GM23338 (cell line): ENCODE measurements around the gene GTF3C2. TPM values are rescaled to one million over a fixed set of nuclear protein-coding genes. Genes with fewer than 3 reads are reported as not detected.

Experiments
- ATAC-seq: fragments of 200-7000 bp; cut with Tn5 transposase; 3 replicates; pipeline ENCODE4 v1.9.1; 2020
- DNase-seq: peaks from one replicate; pipeline ENCODE4 v3.0.0-alpha.2; 2015; ENCODE audit warnings: low spot score
- H2AFZ ChIP-seq: fragments of 200-600 bp; sonication (generic); 2 replicates; pipeline ENCODE4 v1.8.0; 2016; ENCODE audit warnings: antibody characterized with exemption, mild to moderate bottlenecking, moderate library complexity
- H3F3A ChIP-seq: fragments of 200-600 bp; sonication (generic); replicated peaks from 2 replicates; pipeline ENCODE4 v1.8.0; 2017; ENCODE audit warnings: antibody characterized with exemption, mixed run types, low read depth
- H3K27ac ChIP-seq: fragments of 200-600 bp; sonication (generic); 2 replicates; pipeline ENCODE4 v1.6.1; 2016; ENCODE audit warnings: low read depth
- H3K27me3 ChIP-seq: fragments of 200-600 bp; sonication (generic); 2 replicates; pipeline ENCODE4 v1.8.0; 2016; ENCODE audit warnings: mild to moderate bottlenecking, mixed run types, moderate library complexity; ENCODE audit not compliant: insufficient read depth
- H3K36me3 ChIP-seq: fragments of 200-600 bp; sonication (generic); 2 replicates; pipeline ENCODE4 v1.8.0; 2016; ENCODE audit warnings: mild to moderate bottlenecking; ENCODE audit not compliant: insufficient read depth
- H3K4me1 ChIP-seq: fragments of 200-600 bp; sonication (generic); 2 replicates; pipeline ENCODE4 v1.8.0; 2016; ENCODE audit warnings: mild to moderate bottlenecking, moderate library complexity; ENCODE audit not compliant: insufficient read depth
- H3K4me2 ChIP-seq: fragments of 200-600 bp; sonication (generic); 2 replicates; pipeline ENCODE4 v1.7.1; 2017; ENCODE audit warnings: mixed run types
- H3K4me3 ChIP-seq: fragments of 200-600 bp; sonication (generic); 2 replicates; pipeline ENCODE4 v1.6.1; 2016; ENCODE audit warnings: mixed run types
- H3K79me2 ChIP-seq: fragments of 200-600 bp; sonication (generic); replicated peaks from 2 replicates; pipeline ENCODE4 v1.8.0; 2017; ENCODE audit warnings: mild to moderate bottlenecking; ENCODE audit not compliant: insufficient read depth
- H3K9me2 ChIP-seq: fragments of 200-600 bp; sonication (generic); 2 replicates; pipeline ENCODE4 v1.8.0; 2017; ENCODE audit not compliant: insufficient read depth
- H4K20me1 ChIP-seq: fragments of 200-600 bp; sonication (generic); replicated peaks from 2 replicates; pipeline ENCODE4 v1.8.0; 2017; ENCODE audit warnings: mild to moderate bottlenecking; ENCODE audit not compliant: insufficient read depth
- H3K27ac Mint-ChIP-seq: 2 replicates; pipeline ENCODE4 v1.8.0; 2020; ENCODE audit warnings: inconsistent platforms, mild to moderate bottlenecking, moderate library complexity, mixed read lengths
- H3K27me3 Mint-ChIP-seq: 3 replicates; pipeline ENCODE4 v1.8.0; 2022; ENCODE audit warnings: low read depth, mild to moderate bottlenecking, moderate library complexity, mixed read lengths, inconsistent platforms; ENCODE audit not compliant: insufficient read depth, poor library complexity
- H3K36me3 Mint-ChIP-seq: 3 replicates; pipeline ENCODE4 v1.8.0; 2021; ENCODE audit warnings: low read depth, mild to moderate bottlenecking, inconsistent platforms, moderate library complexity, mixed read lengths
- H3K4me1 Mint-ChIP-seq: 3 replicates; pipeline ENCODE4 v1.8.0; 2020; ENCODE audit warnings: mild to moderate bottlenecking, inconsistent platforms, mixed read lengths
- H3K4me3 Mint-ChIP-seq: 3 replicates; pipeline ENCODE4 v1.8.0; 2021; ENCODE audit warnings: moderate library complexity, mild to moderate bottlenecking, inconsistent platforms, mixed read lengths
- H3K9me3 Mint-ChIP-seq: 3 replicates; pipeline ENCODE4 v1.8.0; 2020; ENCODE audit warnings: moderate library complexity, mild to moderate bottlenecking, inconsistent platforms, mixed read lengths
- CREB1 ChIP-seq: fragments of 250-450 bp; sonication (Bioruptor Pico); IDR thresholded peaks from 2 replicates; pipeline ENCODE4 v1.5.0; 2020; ENCODE audit warnings: low read depth, mild to moderate bottlenecking, moderate library complexity
- EZH2 ChIP-seq: fragments of 200-600 bp; sonication (generic); IDR thresholded peaks from one replicate; pipeline ENCODE4 v1.8.0; 2017; ENCODE audit warnings: antibody characterized with exemption, mild to moderate bottlenecking, low read depth; ENCODE audit not compliant: unreplicated experiment
- EZH2phosphoT487 ChIP-seq: fragments of 200-600 bp; sonication (generic); IDR thresholded peaks from one replicate; pipeline ENCODE4 v1.8.1; 2018; ENCODE audit warnings: antibody characterized with exemption; ENCODE audit not compliant: unreplicated experiment
- JUNB ChIP-seq: IDR thresholded peaks from one replicate; pipeline ENCODE4 v1.6.1; 2016; ENCODE audit warnings: antibody characterized with exemption; ENCODE audit not compliant: unreplicated experiment
- NANOG ChIP-seq: IDR thresholded peaks from 2 replicates; pipeline ENCODE4 v1.6.1; 2016; ENCODE audit warnings: antibody characterized with exemption, borderline replicate concordance
- POLR2AphosphoS5 ChIP-seq: IDR thresholded peaks from 2 replicates; pipeline ENCODE4 v1.6.1; 2016; ENCODE audit warnings: antibody characterized with exemption, low read depth
- STAT1 ChIP-seq: IDR thresholded peaks from one replicate; pipeline ENCODE4 v1.6.1; 2016; ENCODE audit warnings: antibody characterized with exemption; ENCODE audit not compliant: unreplicated experiment
- ZNF114 ChIP-seq: fragments of 250-450 bp; sonication (Bioruptor Pico); IDR thresholded peaks from 2 replicates; pipeline ENCODE4 v1.5.0; 2020; ENCODE audit warnings: mild to moderate bottlenecking, moderate library complexity
- ZNF331 ChIP-seq: fragments of 250-450 bp; sonication (Bioruptor Pico); IDR thresholded peaks from 2 replicates; pipeline ENCODE4 v1.5.0; 2020; ENCODE audit warnings: low read depth, mild to moderate bottlenecking, moderate library complexity
- polyA plus RNA-seq: library from polyadenylated mRNA; unstranded; fragments of >200 nt; fragmentation: Nextera tagmentation; extraction: Ambion mirVana; gene quantifications from 2 replicates; pipeline ENCODE4 v1.2.1, GENCODE V29; 2016
- total RNA-seq: library from RNA; depleted of rRNA; stranded (reverse); fragments of >200 nt; shearing (Covaris generic); gene quantifications from 2 replicates; pipeline ENCODE4 v1.2.3, GENCODE V29; 2014
- TF ChIP-seq, protein P1 (sequence below): IDR thresholded peaks from one replicate; pipeline ENCODE4 v1.6.1; 2018; ENCODE audit warnings: antibody characterized with exemption; ENCODE audit not compliant: unreplicated experiment
- TF ChIP-seq, protein P2 (sequence below): IDR thresholded peaks from 2 replicates; pipeline ENCODE4 v1.6.1; 2016; ENCODE audit warnings: antibody characterized with exemption

The GTF3C2 gene
- total and polyA plus RNA-seq, 2 experiments from 2014 or later = 69.1 to 118 TPM

DNA sequence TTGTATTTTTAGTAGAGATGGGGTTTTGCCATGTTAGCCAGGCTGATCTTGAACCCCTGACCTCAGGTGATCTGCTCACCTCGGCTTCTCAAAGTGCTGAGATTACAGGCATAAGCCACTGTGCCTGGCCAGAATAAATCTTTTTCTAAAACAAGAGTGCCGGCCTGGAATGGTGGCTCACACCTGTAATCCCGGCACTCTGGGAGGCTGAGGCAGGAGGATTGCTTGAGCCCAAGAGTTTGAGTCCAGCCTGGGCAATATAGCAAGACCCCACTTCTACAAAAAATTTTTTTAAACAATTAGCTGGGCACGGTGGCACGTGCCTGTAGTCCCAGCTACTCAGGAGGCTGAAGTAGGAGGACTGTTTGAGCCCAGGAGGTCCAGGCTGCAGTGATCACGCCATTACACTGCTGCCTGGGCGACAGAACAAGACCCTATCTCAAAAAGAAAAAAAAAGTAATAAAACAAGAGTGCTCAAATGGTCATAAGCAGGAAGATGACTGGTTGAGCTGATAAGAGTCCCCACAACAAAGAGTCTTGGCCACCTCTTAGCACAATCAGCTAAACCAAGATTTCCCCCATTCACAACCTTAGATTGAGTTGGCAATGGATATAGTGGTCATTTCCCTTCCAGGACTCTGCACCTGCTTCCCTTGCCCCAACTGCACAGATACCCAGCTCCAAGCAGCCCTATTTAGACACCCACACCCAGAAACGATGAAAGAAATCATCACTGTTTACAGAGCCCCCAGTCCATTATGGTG lies 42.5 kb downstream of the GTF3C2 start (continued):
- TF ChIP-seq ZNF331 (no peak), POLR2AphosphoS5 (no peak), EZH2phosphoT487 (no peak), STAT1 (no peak), EZH2 (no peak), JUNB (no peak)
- TF ChIP-seq, protein P1, sequence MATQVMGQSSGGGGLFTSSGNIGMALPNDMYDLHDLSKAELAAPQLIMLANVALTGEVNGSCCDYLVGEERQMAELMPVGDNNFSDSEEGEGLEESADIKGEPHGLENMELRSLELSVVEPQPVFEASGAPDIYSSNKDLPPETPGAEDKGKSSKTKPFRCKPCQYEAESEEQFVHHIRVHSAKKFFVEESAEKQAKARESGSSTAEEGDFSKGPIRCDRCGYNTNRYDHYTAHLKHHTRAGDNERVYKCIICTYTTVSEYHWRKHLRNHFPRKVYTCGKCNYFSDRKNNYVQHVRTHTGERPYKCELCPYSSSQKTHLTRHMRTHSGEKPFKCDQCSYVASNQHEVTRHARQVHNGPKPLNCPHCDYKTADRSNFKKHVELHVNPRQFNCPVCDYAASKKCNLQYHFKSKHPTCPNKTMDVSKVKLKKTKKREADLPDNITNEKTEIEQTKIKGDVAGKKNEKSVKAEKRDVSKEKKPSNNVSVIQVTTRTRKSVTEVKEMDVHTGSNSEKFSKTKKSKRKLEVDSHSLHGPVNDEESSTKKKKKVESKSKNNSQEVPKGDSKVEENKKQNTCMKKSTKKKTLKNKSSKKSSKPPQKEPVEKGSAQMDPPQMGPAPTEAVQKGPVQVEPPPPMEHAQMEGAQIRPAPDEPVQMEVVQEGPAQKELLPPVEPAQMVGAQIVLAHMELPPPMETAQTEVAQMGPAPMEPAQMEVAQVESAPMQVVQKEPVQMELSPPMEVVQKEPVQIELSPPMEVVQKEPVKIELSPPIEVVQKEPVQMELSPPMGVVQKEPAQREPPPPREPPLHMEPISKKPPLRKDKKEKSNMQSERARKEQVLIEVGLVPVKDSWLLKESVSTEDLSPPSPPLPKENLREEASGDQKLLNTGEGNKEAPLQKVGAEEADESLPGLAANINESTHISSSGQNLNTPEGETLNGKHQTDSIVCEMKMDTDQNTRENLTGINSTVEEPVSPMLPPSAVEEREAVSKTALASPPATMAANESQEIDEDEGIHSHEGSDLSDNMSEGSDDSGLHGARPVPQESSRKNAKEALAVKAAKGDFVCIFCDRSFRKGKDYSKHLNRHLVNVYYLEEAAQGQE = no peak
- TF ChIP-seq, protein P2, sequence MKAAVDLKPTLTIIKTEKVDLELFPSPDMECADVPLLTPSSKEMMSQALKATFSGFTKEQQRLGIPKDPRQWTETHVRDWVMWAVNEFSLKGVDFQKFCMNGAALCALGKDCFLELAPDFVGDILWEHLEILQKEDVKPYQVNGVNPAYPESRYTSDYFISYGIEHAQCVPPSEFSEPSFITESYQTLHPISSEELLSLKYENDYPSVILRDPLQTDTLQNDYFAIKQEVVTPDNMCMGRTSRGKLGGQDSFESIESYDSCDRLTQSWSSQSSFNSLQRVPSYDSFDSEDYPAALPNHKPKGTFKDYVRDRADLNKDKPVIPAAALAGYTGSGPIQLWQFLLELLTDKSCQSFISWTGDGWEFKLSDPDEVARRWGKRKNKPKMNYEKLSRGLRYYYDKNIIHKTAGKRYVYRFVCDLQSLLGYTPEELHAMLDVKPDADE = no peak

DNA sequence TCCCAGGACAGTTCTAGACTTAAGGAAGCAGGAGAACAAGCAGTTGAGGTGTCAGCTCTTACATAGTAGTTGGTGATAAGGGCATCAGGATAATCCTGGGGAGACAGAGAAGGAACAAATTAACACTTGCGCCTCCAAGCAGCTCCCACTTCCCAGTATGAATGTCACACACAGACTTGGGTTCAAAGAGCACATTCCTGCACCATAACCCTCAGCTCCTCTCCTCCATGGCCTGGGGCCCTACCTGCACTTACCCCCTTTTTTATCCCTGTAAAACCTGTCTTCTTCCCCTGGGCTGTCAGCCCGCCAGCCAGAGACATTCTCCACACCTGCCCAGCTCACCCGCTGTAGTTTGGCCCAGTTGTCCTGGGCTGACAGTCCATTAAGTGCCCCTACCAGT lies 44.4 kb downstream of the GTF3C2 start:
- H3K4me2 ChIP-seq = no peak overlapping the region
- peaks cover 25% of the 10 kb centered on the region for H3K27me3 Mint-ChIP-seq
- peaks cover 5% of the 10 kb centered on the region; the same call in 1 of the 3 replicates for H3K36me3 Mint-ChIP-seq
- DNase-seq (no peak), ATAC-seq (no peak)
- H3K27ac Mint-ChIP-seq = no peak overlapping the region
- H4K20me1 ChIP-seq = peaks cover 7% of the 10 kb centered on the region; the same call in 1 of the 2 replicates
- H3K27me3 ChIP-seq = peaks cover 28% of the 10 kb centered on the region
- H3K36me3 ChIP-seq = no peaks in the 10 kb centered on the region
- H2AFZ ChIP-seq = no peak overlapping the region
- H3K4me1 ChIP-seq = peaks cover 13% of the 10 kb centered on the region
- no peaks in the 10 kb centered on the region for H3K9me3 Mint-ChIP-seq
- no peaks in the 10 kb centered on the region for H3K79me2 ChIP-seq
- 0 out of 2 replicates have a peak, but pooled peaks cover 6% of the 10 kb centered on the region for H3F3A ChIP-seq
- peaks cover 17% of the 10 kb centered on the region; the same call in 2 of the 3 replicates for H3K4me1 Mint-ChIP-seq
- no peaks in the 10 kb centered on the region for H3K9me2 ChIP-seq
- no peak overlapping the region for H3K4me3 ChIP-seq
- H3K4me3 Mint-ChIP-seq = no peak overlapping the region
- H3K27ac ChIP-seq = no peak overlapping the region
- TF ChIP-seq ZNF331 (no peak), ZNF114 (CRISPR knock-in tag) (no peak), CREB1 (CRISPR knock-in tag) (no peak), STAT1 (no peak), EZH2phosphoT487 (no peak), POLR2AphosphoS5 (no peak), NANOG (no peak), EZH2 (no peak)
- TF ChIP-seq, protein P2 = no peak
- TF ChIP-seq, protein P1 = no peak
